Ovary (tissue), 3 donors: ENCODE data around the gene ABHD17B.

Source experiments
- CTCF ChIP-seq, 3 donors: fragments of 450-650 bp in 2 of 3; fragments of 200-600 bp in 1 of 3; IDR thresholded peaks; one replicate each; pipeline versions ENCODE4 v1.5.1 to v1.8.0; 2016 to 2022; ENCODE audit warnings: antibody characterized with exemption in 3 of 3, mild to moderate bottlenecking in 1 of 3
- POLR2A ChIP-seq: fragments of 450-650 bp; IDR thresholded peaks from one replicate; pipeline ENCODE4 v1.6.1; 2017; ENCODE audit warnings: antibody characterized with exemption, mild to moderate bottlenecking, moderate library complexity
- donor health status: DM: no; HTN: no; CAD: no.

GRCh38 chr9:71928806-71929205 is 17.8 kb upstream of the ABHD17B start:
- TF ChIP-seq CTCF (IDR thresholded peaks at IDR 0.05): no peak
- no peak for TF ChIP-seq POLR2A
